Lower lobe of right lung (tissue), 2 donors: ENCODE data around the gene INTS7. TPM values are rescaled to one million over a fixed set of nuclear protein-coding genes. Genes with fewer than 3 reads are reported as not detected.

Source experiments
- ATAC-seq, 2 donors: fragments of 200-7000 bp; cut with Tn5 transposase; one replicate each; pipeline ENCODE4 v1.9.1; 2020 to 2022; ENCODE audit warnings: mild to moderate bottlenecking in 2 of 2, moderate library complexity in 2 of 2
- DNase-seq: peaks from one replicate; pipeline ENCODE4 v3.0.0-alpha.2; 2020
- H3K27ac ChIP-seq: fragments of 200-600 bp; one replicate; pipeline ENCODE4 v1.8.0; 2022
- H3K27me3 ChIP-seq: fragments of 200-600 bp; one replicate; pipeline ENCODE4 v1.8.0; 2022; ENCODE audit warnings: low read depth
- H3K36me3 ChIP-seq: fragments of 200-600 bp; one replicate; pipeline ENCODE4 v1.8.0; 2022; ENCODE audit warnings: mild to moderate bottlenecking
- H3K4me1 ChIP-seq: fragments of 200-600 bp; one replicate; pipeline ENCODE4 v1.8.0; 2022
- H3K4me3 ChIP-seq: fragments of 200-600 bp; one replicate; pipeline ENCODE4 v1.8.0; 2022; ENCODE audit warnings: mild to moderate bottlenecking
- H3K9me3 ChIP-seq: fragments of 200-600 bp; one replicate; pipeline ENCODE4 v1.8.0; 2022
- CTCF ChIP-seq: fragments of 200-600 bp; IDR thresholded peaks from one replicate; pipeline ENCODE4 v1.8.0; 2022; ENCODE audit warnings: antibody characterized with exemption, mild to moderate bottlenecking
- intact Hi-C: fragments of 100-400 bp; cut with DNase I; formaldehyde crosslinking; loops from one replicate; pipeline ENCODE4 v1.11.0; 2022
- total RNA-seq: library from RNA; stranded (reverse); fragmentation: NEBNext Ultra II Directional; extraction: Animal tissue kit (Norgen Biotek cat#: 25700); gene quantifications from one replicate; pipeline ENCODE4 v1.2.1, GENCODE V29; 2021
- donor health status: DM: no; HTN: yes; CAD: no; lungs with severe emphysema.

Gene INTS7
- total RNA-seq, 1 donor from 2014 or later = 17.1 TPM

- H3K4me1 ChIP-seq = peaks cover 19% of the 10 kb centered on the region
- intact Hi-C loops = loop anchor here (5.0 kb wide), 1 partner anchor 218 kb away; no protein-coding TSS in a partner anchor
- no peaks in the 10 kb centered on the region for H3K36me3 ChIP-seq
- ATAC-seq = no peak
- H3K9me3 ChIP-seq = no peaks in the 10 kb centered on the region
- no peak overlapping the region for H3K27ac ChIP-seq
- no peak overlapping the region for H3K4me3 ChIP-seq
- no peaks in the 10 kb centered on the region for H3K27me3 ChIP-seq
- no peak for TF ChIP-seq CTCF
- DNase-seq = no peak
These were observed 39.0 kb upstream of the INTS7 start for GRCh38 chr1:212074313-212074712.

GRCh38 chr1:212073490-212073889 lies 38.1 kb upstream of the INTS7 start:
- intact Hi-C loops = loop anchor here (5.0 kb wide), 1 partner anchor 219 kb away; no protein-coding TSS in a partner anchor
- H3K36me3 ChIP-seq = no peaks in the 10 kb centered on the region
- no peak for TF ChIP-seq CTCF
- H3K4me3 ChIP-seq = no peak overlapping the region
- H3K9me3 ChIP-seq = no peaks in the 10 kb centered on the region
- peaks cover 19% of the 10 kb centered on the region for H3K4me1 ChIP-seq
- DNase-seq = no peak
- H3K27me3 ChIP-seq = no peaks in the 10 kb centered on the region
- H3K27ac ChIP-seq = no peak overlapping the region
- ATAC-seq = no peak

- ATAC-seq (peak; percentile 35 to 75), DNase-seq (no peak)
- no peaks in the 10 kb centered on the region for H3K27me3 ChIP-seq
- H3K27ac ChIP-seq = no peak overlapping the region
- no peak overlapping the region for H3K4me3 ChIP-seq
- H3K9me3 ChIP-seq = no peaks in the 10 kb centered on the region
- peaks cover 19% of the 10 kb centered on the region for H3K4me1 ChIP-seq
- H3K36me3 ChIP-seq = no peaks in the 10 kb centered on the region
- intact Hi-C loops = loop anchor here (5.0 kb wide), 1 partner anchor 220 kb away; no protein-coding TSS in a partner anchor
- TF ChIP-seq CTCF = no peak
These were observed 36.7 kb upstream of the INTS7 start for GRCh38 chr1:212072047-212072446.

GRCh38 chr1:212070720-212071302 lies 35.5 kb upstream of the INTS7 start:
- H3K4me3 ChIP-seq = no peak overlapping the region
- TF ChIP-seq CTCF = peak; percentile 81
- no peaks in the 10 kb centered on the region for H3K9me3 ChIP-seq
- H3K27me3 ChIP-seq = no peaks in the 10 kb centered on the region
- ATAC-seq (peak; percentile 77 to 92), DNase-seq (no peak)
- no peaks in the 10 kb centered on the region for H3K36me3 ChIP-seq
- intact Hi-C loops = loop anchor here (5.0 kb wide), 1 partner anchor 221 kb away; no protein-coding TSS in a partner anchor
- no peak overlapping the region for H3K27ac ChIP-seq
- H3K4me1 ChIP-seq = peaks cover 19% of the 10 kb centered on the region

- H3K36me3 ChIP-seq = no peaks in the 10 kb centered on the region
- H3K27ac ChIP-seq = no peak overlapping the region
- H3K9me3 ChIP-seq = no peaks in the 10 kb centered on the region
- DNase-seq = no peak
- H3K4me1 ChIP-seq = peaks cover 19% of the 10 kb centered on the region
- H3K4me3 ChIP-seq = no peak overlapping the region
- intact Hi-C loops = no loop called here
- ATAC-seq = no peak
- no peak for TF ChIP-seq CTCF
- H3K27me3 ChIP-seq = no peaks in the 10 kb centered on the region
These were observed 32.4 kb upstream of the INTS7 start for GRCh38 chr1:212067787-212068186.
